Gastrocnemius medialis (tissue), 4 donors: ENCODE data around the gene ARL6IP5. TPM values are rescaled to one million over a fixed set of nuclear protein-coding genes. Genes with fewer than 3 reads are reported as not detected.

ENCODE experiments used
- ATAC-seq, 2 donors: fragments of 150-250 bp; one replicate each; pipeline ENCODE4 v1.9.1; 2016
- DNase-seq, 2 donors: peaks; one replicate each; pipeline ENCODE4 v3.0.0-alpha.2; 2019
- H3K27ac ChIP-seq, 4 donors: fragments of 200-600 bp; sonication (generic); 1 replicate in 1 of 4; 2 replicates in 3 of 4; pipeline ENCODE4 v1.5.1; 2016 to 2018; ENCODE audit warnings: mild to moderate bottlenecking in 2 of 4, moderate library complexity in 1 of 4
- H3K27me3 ChIP-seq, 3 donors: fragments of 200-600 bp; sonication (generic) in 2 of 3; 1 replicate in 1 of 3; 2 replicates in 2 of 3; pipeline versions ENCODE4 v1.5.1 to v1.6.0; 2016 to 2019; ENCODE audit warnings: mild to moderate bottlenecking in 1 of 3, moderate library complexity in 1 of 3
- H3K36me3 ChIP-seq, 2 donors: fragments of 200-600 bp; sonication (generic) in 1 of 2; one replicate each; pipeline ENCODE4 v1.5.1; 2017 to 2018
- H3K4me1 ChIP-seq, 2 donors: fragments of 200-600 bp; sonication (generic) in 1 of 2; one replicate each; pipeline ENCODE4 v1.5.1; 2016 to 2017; ENCODE audit warnings: mild to moderate bottlenecking in 2 of 2
- H3K4me3 ChIP-seq, 4 donors: fragments of 200-600 bp; sonication (generic) in 3 of 4; 1 replicate in 1 of 4; 2 replicates in 3 of 4; pipeline ENCODE4 v1.5.1; 2016 to 2019; ENCODE audit warnings: mild to moderate bottlenecking in 2 of 4
- H3K9me3 ChIP-seq, 3 donors: fragments of 200-600 bp; sonication (generic) in 2 of 3; 1 replicate in 1 of 3; 2 replicates in 2 of 3; pipeline ENCODE4 v1.5.1; 2016 to 2019
- CTCF ChIP-seq, 5 experiments: fragments of 450-650 bp in 3 of 5; fragments of 200-600 bp in 2 of 5; sonication (generic) in 2 of 5; IDR thresholded peaks in 4 of 5; conservative IDR thresholded peaks in 1 of 5; 1 replicate in 4 of 5; 2 replicates in 1 of 5; pipeline ENCODE4 v1.5.1; 2016 to 2019; ENCODE audit warnings: antibody characterized with exemption in 5 of 5, mild to moderate bottlenecking in 3 of 5, moderate library complexity in 3 of 5
- POLR2A ChIP-seq, 2 donors: fragments of 450-650 bp; IDR thresholded peaks; one replicate each; pipeline ENCODE4 v1.6.1; 2017; ENCODE audit warnings: antibody characterized with exemption in 2 of 2, mild to moderate bottlenecking in 2 of 2, moderate library complexity in 2 of 2
- in situ Hi-C, 4 donors: fragments of 200-750 bp; cut with MboI; loops; one replicate each; pipeline versions ENCODE4 v1.15.0 to v1.8.0; 2017; ENCODE audit warnings: low sequenced_read_pairs in 4 of 4
- intact Hi-C: fragments of 100-400 bp; cut with DNase I; formaldehyde crosslinking; loops from one replicate; pipeline ENCODE4 v1.15.1; 2023; ENCODE audit warnings: low total_unique reads
- total RNA-seq, 4 donors: library from RNA; depleted of rRNA; stranded (reverse); fragments of >200 nt; gene quantifications; one replicate each; pipeline versions ENCODE4 v1.1.0 to v1.2.3, GENCODE V29; 2016

The ARL6IP5 gene
- total RNA-seq, 4 donors from 2014 or later, result 108 to 181 (median 145) TPM

- Histone ChIP-seq H3K36me3 (no peaks in the 10 kb centered on the region), H3K4me3 (no peak overlapping the region), H3K27ac (peak overlapping the region; percentile 72 to 81 (median 76)), H3K4me1 (peaks cover 28 to 34% of the 10 kb centered on the region in 2 donors), H3K27me3 (no peaks in the 10 kb centered on the region), H3K9me3 (no peaks in the 10 kb centered on the region)
- peak; percentile 70 to 80 for ATAC-seq
- in situ Hi-C loops (no loop called here), intact Hi-C loops (loop anchor here (2.0 to 5.0 kb wide), 3 partner anchors 19 to 165 kb away; partner anchors contain the start of genes EOGT and LMOD3)
- no peak for TF ChIP-seq CTCF (IDR thresholded peaks at IDR 0.05 in 4 of 5, conservative IDR thresholded peaks at IDR 0.05 in 1 of 5)
- TF ChIP-seq POLR2A (IDR thresholded peaks at IDR 0.05), result no peak
- peak; percentile 48 to 54 for DNase-seq
These were observed 57.4 kb downstream of the ARL6IP5 start for GRCh38 chr3:69142090-69142489.

DNA sequence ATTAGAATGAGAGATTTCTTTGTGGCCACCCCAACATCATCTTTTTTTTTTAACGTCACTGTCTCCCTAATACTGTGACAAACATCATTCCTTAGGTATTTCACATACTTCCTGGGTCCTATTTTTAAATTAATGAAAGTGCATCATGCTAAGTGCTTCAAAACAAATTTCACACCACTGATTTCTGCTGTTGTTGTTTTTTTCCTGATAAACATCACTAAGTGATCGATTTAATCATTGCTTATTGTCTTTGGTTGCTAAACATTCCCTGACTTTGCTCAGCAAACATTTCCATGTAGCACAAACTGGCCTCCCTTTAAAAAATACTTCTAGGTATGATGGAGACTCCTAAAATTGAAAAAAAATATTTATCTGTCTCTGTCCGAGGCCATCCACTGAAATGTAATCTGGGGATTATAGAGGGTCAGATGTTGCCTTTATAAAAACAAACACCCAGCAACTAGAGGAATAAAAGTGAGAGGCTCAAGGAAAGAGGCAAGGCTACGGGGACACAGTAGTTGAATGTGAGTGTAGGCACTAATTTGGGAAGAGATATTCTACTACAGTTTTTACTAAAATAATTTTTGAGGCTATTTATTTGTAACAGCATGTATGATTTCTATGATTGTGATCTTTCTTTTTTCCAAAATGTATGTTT lies 58.2 kb downstream of the ARL6IP5 start:
- H3K4me1 ChIP-seq, result peaks cover 29 to 34% of the 10 kb centered on the region in 2 donors
- H3K27ac ChIP-seq, result peak overlapping the region; percentile 72 to 81 (median 76)
- in situ Hi-C loops, result no loop called here
- DNase-seq (no peak), ATAC-seq (peak; percentile 28 to 77)
- no peaks in the 10 kb centered on the region for H3K27me3 ChIP-seq
- H3K4me3 ChIP-seq, result no peak overlapping the region
- no peaks in the 10 kb centered on the region for H3K36me3 ChIP-seq
- peak in 1 of 2 donors; percentile 19 for TF ChIP-seq POLR2A (IDR thresholded peaks at IDR 0.05)
- TF ChIP-seq CTCF (IDR thresholded peaks at IDR 0.05 in 4 of 5, conservative IDR thresholded peaks at IDR 0.05 in 1 of 5), result no peak
- intact Hi-C loops, result loop anchor here (2.0 to 5.0 kb wide), 3 partner anchors 20 to 164 kb away; partner anchors contain the start of genes EOGT and LMOD3
- no peaks in the 10 kb centered on the region for H3K9me3 ChIP-seq

- intact Hi-C loops (loop anchor here (2.0 to 5.0 kb wide), 3 partner anchors 21 to 164 kb away; partner anchors contain the start of genes EOGT and LMOD3), in situ Hi-C loops (no loop called here)
- no peak for DNase-seq
- Histone ChIP-seq H3K9me3 (no peaks in the 10 kb centered on the region), H3K36me3 (no peaks in the 10 kb centered on the region), H3K4me3 (no peak overlapping the region), H3K27ac (peak overlapping the region; percentile 72 to 81 (median 76)), H3K4me1 (peaks cover 36% of the 10 kb centered on the region in 2 donors), H3K27me3 (no peaks in the 10 kb centered on the region)
- TF ChIP-seq CTCF (IDR thresholded peaks at IDR 0.05 in 4 of 5, conservative IDR thresholded peaks at IDR 0.05 in 1 of 5) (no peak), POLR2A (IDR thresholded peaks at IDR 0.05) (no peak)
- ATAC-seq, result peak; percentile 84 to 89
These were observed 58.9 kb downstream of the ARL6IP5 start for GRCh38 chr3:69143612-69144011.

GRCh38 chr3:69144631-69145245 lies 60.0 kb downstream of the ARL6IP5 start:
- in situ Hi-C loops (no loop called here), intact Hi-C loops (loop anchor here (5.0 kb wide), 2 partner anchors 132 to 163 kb away; partner anchors contain the start of gene EOGT)
- no peak overlapping the region for H3K4me3 ChIP-seq
- H3K9me3 ChIP-seq, result no peaks in the 10 kb centered on the region
- H3K27me3 ChIP-seq, result no peaks in the 10 kb centered on the region
- H3K4me1 ChIP-seq, result peaks cover 46 to 47% of the 10 kb centered on the region in 2 donors
- H3K27ac ChIP-seq, result peak overlapping the region; percentile 72 to 81 (median 76)
- TF ChIP-seq CTCF (IDR thresholded peaks at IDR 0.05 in 4 of 5, conservative IDR thresholded peaks at IDR 0.05 in 1 of 5), result no peak
- TF ChIP-seq POLR2A (IDR thresholded peaks at IDR 0.05), result no peak
- ATAC-seq, result no peak
- no peak for DNase-seq
- H3K36me3 ChIP-seq, result no peaks in the 10 kb centered on the region
